HG02588 (cell line): Measurements from ENCODE around the gene PDSS2.
"Not testable (repeated sequence)": the region's sequence is repeated elsewhere in the genome, so short reads cannot be mapped to it uniquely, and the experiment has no call there.

Source experiments
- ATAC-seq: cut with Tn5 transposase; IDR thresholded peaks from one replicate; pipeline ENCODE4 v1.9.1; 2021; ENCODE audit warnings: mild to moderate bottlenecking, moderate library complexity; ENCODE audit not compliant: unreplicated experiment

The PDSS2 gene

DNA sequence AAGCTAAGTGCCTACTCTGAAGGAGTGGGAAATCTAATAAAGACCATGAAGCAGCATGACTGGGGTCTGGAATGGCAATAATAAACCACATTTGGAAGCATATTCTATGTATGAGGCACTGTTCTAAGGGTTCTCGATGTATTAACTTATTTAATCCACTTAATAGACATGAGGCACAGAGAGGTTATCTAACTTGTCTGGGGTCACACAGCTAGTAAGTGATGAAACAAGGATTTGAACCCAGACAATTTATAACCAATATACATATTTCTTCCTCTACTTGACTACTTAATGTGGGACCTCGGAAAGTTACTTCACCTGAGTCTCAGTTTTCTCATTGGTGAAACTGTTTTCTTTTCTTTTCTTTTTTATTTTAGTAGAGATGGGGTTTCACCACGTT, 131.3 kb downstream of the PDSS2 start:
- ATAC-seq, result no peak

DNA sequence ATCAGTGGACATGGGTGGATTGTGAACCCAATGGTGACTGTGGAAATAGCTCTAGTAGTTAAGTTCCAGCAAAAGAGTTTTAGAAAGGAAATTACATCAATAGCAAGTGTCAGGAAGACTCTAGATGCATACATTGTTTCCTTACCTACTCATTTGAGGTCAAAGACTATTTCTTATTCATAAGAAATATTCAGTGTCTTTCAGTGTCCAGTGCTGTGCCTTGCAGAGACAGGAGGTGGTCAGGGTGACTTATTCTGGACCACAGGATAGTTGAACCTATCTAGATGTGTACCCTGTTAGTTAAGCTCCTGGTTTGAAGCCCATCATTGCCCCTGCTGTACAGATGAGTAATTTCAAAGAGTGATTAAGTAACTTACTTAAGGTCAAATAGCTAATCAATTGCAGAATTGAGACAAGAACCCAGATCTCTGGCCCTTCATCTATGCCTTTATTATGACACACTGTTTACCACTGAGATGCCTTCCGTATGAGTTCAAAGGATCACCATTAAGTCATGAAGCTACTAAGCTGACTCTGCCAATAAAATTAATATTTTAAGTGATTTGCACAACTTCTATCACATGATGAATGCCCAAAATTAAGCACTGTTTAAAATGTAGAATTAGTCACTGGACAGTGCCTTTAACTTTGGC, 136.1 kb downstream of the PDSS2 start:
- ATAC-seq, result no peak

DNA sequence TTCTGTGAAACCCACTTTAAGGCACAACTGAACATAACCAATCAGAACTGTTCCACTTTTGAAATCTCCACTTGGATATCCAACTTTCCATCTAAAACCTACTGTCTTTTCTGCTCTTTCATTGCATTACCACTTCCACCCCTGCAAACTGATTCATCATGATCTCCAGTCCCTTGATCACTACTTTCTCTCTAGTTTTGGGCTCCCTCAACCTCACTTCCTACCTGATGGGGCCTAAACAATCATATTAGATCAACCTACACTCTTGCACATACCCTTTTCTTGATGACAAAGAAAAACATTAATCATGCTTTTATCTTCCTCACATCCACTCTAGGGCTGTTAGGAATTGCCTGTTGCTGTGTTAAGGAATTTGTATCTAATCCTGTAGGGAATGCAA, 137.6 kb downstream of the PDSS2 start:
- ATAC-seq, result no peak

DNA sequence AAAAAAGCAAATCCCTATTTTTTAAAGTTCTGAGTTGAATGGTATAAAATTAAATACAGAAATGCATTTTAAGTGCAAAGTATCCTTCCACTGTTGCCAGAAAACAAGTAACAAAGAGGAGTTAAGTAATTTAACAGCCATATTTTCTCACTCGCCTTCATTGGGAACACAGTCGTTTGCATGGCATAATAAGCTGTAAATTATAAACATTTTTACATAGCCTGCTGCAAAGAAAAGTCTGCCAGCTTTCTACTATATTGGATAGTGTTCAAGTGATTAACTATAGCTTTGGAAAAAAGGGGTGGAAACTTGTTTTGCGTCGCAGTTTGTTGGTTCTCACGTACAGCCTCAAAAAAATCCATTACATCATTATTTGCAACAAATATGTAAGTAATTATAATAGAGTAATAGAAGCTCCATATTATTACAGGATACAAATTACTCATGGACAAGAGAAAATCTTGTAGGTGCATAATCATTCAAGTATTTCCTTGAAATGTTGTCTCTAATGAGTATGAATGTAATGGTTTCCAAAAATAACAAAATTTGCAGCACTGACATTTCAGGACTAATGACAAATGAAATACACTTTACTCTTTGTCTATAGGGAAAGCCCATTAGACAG, 139.3 kb downstream of the PDSS2 start:
- no peak for ATAC-seq

DNA sequence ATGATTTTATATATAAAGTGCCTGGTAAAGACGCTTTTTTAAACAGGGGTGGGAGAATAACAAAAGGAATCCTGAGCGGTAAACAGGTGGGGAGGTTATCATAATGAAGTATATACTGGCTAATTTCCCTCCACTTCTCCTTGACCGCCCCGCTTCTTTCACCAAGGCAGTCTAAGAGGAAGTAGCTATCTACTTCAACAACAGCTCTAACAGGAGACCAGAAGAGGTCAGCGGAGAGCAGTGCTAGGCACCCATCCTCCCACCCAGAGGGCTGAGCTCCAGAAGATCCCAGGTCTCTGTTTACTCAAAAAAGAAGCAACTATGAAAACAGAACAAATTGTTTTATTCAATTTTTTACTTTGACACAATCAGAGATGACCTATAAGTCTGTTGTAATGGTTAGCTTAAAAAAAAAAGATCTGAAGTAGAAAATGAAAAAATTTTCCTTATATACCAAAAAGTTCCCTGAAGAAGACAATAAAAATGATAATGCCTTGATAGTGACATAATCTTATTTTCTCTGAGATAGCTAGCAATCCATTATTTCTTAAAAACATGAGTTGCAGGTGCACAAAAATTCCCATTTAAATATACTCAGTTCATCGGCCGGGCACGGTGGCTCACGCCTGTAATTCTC, 141.1 kb downstream of the PDSS2 start:
- peak; percentile 70 for ATAC-seq

DNA sequence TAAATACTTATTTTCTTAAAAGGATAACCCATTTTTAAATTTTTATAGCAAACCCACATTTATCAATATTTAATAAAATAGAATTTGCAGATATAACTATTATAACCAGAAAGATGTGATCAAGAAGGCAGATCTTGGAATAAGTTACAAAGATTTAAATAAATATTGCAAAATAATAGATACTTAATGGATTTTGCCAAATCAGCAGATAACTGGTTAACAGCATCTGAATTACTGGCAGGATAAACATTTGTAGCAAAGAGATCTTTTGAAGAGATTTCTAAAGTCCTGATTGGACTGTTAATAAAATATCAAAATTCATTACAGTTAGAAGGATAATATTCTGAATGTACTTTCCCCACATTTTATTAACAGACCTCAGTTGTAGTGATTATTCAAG, 144.2 kb downstream of the PDSS2 start:
- ATAC-seq, result no peak

DNA sequence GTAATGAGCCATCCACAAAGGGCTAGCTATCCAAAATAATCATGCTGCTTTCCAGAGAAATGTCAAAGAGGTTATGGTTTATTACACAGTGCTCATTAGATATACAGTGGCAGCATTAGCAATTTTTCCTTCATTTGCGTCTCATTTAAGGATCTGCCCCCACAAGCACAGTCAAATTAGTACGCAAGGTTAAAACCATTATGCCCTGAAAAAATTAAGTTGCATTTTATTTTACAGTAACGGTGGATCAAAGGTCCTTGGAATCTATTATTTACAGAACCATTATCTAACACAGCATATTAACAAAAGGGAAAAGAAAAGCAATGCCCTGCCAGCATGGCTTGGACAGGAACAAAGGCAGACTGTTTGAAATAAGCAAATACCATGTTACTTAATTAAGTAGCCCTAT, 144.8 kb downstream of the PDSS2 start:
- ATAC-seq, result no peak

DNA sequence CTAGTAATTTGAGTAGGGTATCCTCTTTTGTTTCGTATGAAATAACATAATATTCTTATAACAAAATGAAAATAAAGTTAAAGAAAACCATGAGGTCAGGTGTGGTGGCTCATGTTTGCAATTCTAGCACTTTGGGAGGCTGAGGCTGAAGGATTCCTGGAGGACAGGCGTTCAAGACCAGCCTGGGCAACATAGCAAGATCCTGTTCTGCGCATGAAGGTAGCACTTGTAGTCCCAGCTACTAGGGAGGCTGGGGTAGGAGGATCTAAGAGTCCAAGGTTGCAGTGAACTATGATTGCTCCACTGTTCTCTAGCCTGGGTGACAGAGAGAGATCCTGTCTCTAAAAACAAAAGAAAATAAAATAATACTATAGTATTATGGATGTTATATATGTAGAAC, 145.6 kb downstream of the PDSS2 start:
- no peak for ATAC-seq

DNA sequence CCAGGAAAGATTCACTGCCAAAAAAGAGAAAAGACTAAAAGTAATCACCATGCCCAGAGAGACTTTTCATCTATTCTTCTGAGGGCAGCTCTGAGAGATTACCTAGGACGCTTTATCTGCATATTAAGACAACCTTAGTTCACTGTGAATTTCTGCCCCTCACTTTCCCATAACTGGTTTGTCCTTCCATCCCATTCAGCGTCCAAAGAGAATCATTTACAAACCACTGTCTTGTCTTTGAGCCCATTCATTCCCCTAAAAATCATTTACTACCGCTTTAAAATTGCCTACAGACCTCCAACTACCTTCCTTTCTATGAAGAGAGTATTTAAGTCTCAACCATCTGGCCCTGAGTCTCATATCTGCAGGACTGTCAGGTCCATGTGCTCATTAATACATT, 149.0 kb downstream of the PDSS2 start:
- no peak for ATAC-seq

DNA sequence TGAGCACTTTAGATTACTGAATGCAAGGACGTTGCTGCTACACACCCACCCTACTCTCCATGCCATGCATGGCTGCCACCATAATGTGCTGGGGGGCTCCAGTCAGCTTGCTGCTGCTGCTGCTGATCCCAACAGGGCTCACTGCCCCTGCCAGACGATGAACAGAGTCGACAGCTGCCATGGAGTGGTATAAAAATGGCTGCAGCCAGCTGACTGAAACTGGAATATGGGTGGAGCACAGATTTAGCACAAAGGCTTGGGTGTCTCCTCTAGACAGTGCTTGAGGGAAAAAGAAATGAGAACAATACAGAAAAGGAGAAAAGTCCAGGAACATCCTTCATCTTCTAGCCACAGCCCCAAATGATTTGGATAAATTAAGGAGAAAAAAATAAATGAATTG, 150.7 kb downstream of the PDSS2 start:
- no peak for ATAC-seq

DNA sequence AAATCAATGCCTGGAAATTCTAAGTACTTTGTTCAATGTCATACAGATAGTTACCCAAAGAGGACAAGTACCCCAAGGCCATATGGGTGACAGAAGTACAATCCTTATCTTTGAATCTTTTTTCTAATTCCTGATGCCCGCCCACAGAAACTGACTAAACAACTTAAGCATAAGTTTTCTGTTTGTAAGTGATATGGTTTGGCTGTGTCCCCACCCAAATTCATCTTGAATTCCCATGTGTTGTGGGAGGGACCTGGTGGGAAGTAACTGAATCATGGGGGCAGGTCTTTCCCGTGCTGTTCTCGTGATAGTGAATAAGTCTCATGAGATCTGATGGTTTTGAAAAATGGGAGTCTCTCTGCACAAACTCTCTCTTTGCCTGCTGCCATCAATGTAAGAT, 153.4 kb downstream of the PDSS2 start:
- ATAC-seq, result not testable (repeated sequence)

DNA sequence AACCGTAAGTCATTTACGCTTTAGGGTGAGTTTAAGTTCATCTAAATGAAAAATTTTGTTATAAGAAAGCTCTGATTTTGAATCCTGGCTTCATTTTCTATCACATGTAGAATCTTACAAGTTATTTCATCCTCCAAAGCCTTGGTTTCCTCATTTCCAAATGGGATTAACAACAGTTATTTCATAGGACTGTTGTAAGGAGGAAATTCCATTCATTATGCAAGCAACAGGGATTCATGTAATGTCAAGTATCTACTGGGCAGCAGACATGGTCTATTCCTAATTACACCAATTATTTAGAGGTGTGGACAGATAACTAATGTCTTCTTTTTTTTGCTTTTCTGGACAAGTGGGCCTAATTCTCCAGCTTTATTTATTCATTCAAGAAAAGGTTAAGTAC, 154.0 kb downstream of the PDSS2 start:
- ATAC-seq, result no peak

DNA sequence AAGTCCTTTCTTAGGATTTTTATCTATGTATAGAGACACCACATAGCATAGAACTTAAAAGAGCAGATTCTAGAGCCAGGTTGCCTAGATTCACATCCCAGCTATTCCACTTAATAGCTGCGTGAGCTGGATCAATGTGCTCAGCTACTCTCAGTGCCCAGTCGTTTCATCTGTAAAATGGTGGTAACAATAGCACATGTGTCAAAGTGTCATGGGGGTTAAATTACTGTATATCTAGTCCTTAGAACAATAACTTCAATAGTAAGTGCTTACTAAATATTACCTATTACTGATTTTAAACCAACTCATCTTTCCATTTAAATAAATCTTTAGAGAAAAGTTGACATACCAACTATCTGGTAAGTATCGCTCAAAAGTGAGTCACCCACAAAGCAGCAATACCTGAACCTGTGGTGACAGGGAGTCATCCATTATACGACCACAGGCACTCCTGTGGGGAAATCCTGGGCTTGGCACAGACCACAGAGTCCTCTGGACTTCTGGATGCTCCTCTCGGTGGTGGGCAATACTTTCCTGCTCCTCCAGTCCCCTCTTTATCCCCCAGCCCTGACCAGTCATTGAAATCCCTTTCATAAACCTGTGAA, 154.8 kb downstream of the PDSS2 start:
- ATAC-seq, result no peak

DNA sequence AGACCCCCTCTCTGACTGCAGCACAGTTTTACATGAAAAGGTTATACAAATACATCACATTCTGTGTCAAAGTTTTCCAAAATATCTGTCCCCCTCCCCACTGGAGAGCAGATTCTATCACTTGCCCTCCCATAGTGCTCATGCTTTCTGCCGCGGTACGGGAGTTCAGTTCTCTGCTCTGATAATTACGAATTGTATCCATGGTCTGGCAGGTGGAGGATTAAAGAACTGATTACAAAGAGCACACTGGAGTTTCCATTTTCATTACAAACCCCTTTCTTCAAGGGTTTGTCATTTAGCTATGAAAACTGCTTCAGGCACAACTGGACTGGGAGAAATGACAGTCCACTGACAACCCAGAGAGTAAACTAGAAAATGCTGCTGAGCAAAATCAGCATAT, 166.0 kb downstream of the PDSS2 start:
- no peak for ATAC-seq

DNA sequence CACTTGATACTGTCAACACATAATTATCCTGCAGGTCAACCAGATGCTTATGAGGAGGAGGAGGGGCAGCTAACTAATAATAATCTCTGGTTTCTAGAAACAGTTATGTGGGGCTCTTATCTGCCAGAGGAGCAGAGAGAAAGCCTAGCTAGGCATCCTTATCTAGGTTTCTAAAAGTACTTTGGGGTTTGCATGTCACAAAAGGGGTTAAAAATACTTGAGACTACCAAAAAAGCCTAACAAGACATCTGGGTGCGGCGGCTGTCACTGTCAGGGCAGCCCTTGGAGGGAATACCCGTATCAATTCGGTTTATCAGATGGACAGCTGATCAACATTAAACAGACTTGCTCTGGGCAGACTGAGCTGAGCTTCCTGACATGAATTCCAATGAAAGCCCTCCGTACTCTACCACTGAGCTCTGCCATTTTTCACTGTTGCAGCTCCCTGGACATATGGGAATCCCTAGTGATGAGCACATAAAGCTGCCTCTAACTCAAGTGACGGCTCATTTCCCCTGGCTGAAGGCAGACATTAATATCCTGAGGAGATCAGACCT, 166.6 kb downstream of the PDSS2 start:
- ATAC-seq, result no peak

DNA sequence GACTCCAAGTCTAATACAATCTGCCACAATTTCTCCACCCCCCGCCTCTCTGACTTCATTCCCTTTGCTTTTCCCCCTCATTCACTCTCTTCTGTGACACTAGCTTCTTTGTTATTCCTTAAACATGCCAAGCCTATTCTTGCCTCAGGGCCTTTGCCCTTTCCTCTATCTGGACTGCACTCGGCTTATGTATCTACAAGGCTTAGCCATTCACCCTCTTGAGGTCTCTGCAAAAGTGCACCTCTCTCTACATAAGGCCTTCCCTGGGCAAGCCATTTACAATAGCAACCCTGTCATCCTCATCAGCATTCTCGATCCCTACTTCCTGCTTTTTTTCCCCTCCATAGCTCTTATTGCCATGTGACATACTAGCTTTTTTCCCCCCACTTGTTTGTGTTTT, 168.9 kb downstream of the PDSS2 start:
- ATAC-seq, result no peak

DNA sequence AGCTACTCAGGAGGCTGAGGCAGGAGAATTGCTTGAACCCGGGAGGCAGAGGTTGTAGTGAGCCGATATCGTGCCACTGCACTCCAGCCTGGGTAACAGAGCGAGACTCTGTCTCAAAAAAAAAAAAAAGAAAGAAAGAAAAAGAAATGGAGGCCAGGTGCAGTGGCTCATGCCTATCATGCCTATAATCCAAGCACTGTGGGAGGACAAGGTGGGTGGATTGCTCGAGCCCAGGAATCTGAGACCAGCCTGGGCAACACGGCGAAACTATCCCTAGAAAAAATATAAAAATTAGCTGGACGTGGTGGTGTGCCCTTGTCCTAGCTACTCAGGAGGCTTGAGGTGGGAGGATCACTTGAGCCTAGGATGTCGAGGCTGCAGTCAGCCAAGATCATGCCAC, 170.1 kb downstream of the PDSS2 start:
- not testable (repeated sequence) for ATAC-seq

DNA sequence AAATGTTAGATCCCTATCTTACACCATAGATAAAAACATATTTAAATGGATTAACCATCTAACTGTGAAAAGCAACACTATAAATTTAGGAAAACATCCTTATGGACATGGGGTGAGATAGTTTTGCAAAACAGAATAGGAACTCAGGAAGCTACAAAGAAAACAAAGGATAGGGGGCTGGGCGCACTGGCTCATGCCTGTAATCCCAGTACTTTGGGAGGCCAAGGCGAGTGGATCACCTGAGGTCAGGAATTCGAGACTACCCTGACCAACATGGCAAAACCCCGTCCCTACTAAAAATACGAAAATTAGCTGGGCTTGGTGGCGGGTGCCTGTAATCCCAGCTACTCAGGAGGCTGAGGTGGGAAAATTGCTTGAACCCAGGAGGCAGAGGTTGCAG, 173.7 kb downstream of the PDSS2 start:
- ATAC-seq, result not testable (repeated sequence)

DNA sequence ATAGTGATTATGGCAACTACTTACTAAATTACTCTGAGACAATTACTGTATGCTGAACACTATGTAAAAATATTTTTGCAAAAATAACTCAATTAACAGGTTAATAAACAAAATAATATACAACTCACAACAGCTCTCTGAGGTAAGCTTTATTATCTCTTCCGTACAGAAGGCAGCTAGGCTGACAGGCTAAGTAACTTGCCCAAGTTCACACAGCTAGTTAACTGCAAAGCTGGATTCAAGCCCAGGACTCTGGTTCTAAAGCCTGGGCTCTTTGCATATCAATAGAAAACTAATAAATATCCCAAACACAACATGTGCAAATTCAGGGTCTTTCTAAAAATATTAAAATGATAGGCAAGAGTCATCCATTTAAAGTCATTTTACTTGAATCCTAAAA, 174.6 kb downstream of the PDSS2 start:
- ATAC-seq, result no peak

DNA sequence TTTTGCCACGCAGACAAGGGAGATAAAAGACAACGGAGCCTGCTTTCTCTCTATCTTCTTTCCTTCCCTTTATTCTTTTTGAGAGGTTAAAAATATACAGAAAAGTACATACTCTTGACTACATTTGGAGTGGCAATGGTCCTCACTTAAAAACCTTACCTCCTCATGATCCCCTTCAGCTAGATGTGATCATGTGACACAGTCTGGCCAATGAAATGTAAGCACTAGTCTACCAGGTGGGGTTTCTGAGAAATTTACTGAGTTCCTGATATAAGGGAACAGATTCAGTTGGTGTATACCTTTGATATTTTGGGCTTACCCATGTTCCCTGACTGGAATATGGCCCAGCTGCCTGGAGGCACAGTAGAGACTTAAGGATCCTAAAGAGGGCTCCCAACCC, 178.6 kb downstream of the PDSS2 start:
- no peak for ATAC-seq

DNA sequence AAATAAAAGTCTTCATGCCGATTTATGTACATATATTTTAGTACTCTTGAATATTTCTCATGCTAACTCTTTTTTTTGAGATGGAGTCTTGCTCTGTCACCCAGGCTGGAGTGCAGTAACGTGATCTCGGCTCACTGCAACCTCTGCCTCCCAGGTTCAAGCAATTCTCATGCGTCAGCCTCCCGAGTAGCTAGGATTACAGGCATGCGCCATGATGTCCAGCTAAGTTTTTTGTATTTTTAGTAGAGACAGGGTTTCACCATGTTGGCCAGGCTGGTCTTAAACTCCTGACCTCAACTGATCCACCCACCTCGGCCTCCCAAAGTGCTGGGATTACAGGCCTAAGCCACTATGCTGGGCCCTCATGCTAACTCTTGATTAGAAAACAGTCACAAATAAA, 179.4 kb downstream of the PDSS2 start:
- not testable (repeated sequence) for ATAC-seq

DNA sequence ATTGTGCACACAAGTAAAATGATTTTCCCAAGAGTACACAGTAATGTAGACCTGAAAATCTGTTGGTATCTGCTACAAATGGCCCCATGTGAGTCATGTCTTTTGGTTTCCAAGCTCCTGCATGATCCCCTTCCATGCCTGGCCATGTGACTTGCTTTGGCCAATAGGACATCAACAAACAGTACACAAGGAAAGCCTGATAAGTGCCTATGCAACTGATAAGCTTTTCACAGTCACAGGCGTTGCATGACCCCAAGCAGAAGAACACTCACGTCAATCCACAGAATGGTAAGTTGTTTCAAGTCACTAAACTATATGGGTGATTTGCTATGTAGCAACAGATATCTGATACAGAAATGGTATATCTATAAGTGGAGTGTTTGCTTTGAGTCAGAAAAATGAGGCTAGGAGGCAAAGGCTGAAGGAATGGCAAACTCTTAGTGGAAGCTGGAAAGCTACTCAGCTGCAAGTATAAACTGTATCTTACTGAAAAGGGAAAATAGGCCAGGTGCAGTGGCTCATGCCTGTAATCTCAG, 184.0 kb downstream of the PDSS2 start:
- no peak for ATAC-seq
